Bronchial epithelial cell (primary cell): Measurements from ENCODE around the gene YIF1B. TPM values are rescaled to one million over a fixed set of nuclear protein-coding genes. Genes with fewer than 3 reads are reported as not detected.
A peak's percentile ranks its signal among the peaks of the same experiment; 100 is the strongest.

ENCODE experiments used
- DNase-seq: peaks from one replicate; pipeline ENCODE4 v3.0.0-alpha.2; 2010; ENCODE audit warnings: low read depth
- FAIRE-seq: peaks from 2 replicates; lab custom pipeline; 2011; peaks lifted over from hg19 to GRCh38; lab: Jason Lieb, UNC
- H3K27me3 ChIP-seq: 2 replicates; pipeline ENCODE4 v1.5.1; 2011; ENCODE audit warnings: low read length; ENCODE audit not compliant: control insufficient read depth, insufficient read depth
- H3K36me3 ChIP-seq: 2 replicates; pipeline ENCODE4 v1.5.1; 2011; ENCODE audit warnings: low read length; ENCODE audit not compliant: control insufficient read depth, insufficient read depth
- H3K4me3 ChIP-seq: 2 replicates; pipeline ENCODE4 v1.5.1; 2011; ENCODE audit warnings: mild to moderate bottlenecking, low read depth, low read length, control low read depth
- total RNA-seq: library from RNA; depleted of rRNA; stranded (reverse); fragments of >200 nt; gene quantifications from 2 replicates; pipeline ENCODE4 v1.2.1, GENCODE V29; 2014
- TF ChIP-seq, protein P1 (sequence below): IDR thresholded peaks from 2 replicates; pipeline ENCODE4 v1.5.1; 2011; ENCODE audit warnings: mild to moderate bottlenecking, moderate library complexity, low read length, control low read depth, inconsistent platforms; ENCODE audit not compliant: insufficient read depth, severe bottlenecking

Gene YIF1B
- total RNA-seq, 1 donor from 2014 or later, result 30.0 TPM

DNA sequence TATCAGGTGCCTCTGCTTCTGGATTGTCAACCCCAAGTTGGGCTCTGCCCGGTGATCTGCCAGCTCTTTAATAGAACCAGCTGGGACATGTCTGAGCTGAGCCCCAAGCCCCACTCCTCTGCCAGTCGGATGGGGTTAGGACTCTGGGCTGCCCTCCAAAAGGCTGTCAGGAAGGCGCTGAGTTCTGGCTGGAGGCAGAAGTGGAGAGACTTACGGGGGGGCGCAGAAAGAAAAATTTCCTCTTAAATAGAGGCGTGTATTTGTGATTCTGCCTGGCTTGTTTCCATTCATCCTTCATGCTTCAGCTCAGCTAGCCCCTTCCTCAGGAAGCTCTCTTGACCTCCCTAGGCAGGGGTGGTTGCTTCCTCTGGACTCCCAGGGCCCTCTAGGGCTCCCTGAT is 2.9 kb upstream of the YIF1B start:
- Histone ChIP-seq H3K36me3 (peaks cover 1% of the 10 kb centered on the region), H3K4me3 (peak overlapping the region; percentile 71), H3K27me3 (no peaks in the 10 kb centered on the region)
- FAIRE-seq, result no peak
- peak; percentile 73 for DNase-seq
- TF ChIP-seq, protein P1, sequence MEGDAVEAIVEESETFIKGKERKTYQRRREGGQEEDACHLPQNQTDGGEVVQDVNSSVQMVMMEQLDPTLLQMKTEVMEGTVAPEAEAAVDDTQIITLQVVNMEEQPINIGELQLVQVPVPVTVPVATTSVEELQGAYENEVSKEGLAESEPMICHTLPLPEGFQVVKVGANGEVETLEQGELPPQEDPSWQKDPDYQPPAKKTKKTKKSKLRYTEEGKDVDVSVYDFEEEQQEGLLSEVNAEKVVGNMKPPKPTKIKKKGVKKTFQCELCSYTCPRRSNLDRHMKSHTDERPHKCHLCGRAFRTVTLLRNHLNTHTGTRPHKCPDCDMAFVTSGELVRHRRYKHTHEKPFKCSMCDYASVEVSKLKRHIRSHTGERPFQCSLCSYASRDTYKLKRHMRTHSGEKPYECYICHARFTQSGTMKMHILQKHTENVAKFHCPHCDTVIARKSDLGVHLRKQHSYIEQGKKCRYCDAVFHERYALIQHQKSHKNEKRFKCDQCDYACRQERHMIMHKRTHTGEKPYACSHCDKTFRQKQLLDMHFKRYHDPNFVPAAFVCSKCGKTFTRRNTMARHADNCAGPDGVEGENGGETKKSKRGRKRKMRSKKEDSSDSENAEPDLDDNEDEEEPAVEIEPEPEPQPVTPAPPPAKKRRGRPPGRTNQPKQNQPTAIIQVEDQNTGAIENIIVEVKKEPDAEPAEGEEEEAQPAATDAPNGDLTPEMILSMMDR, result no peak

DNA sequence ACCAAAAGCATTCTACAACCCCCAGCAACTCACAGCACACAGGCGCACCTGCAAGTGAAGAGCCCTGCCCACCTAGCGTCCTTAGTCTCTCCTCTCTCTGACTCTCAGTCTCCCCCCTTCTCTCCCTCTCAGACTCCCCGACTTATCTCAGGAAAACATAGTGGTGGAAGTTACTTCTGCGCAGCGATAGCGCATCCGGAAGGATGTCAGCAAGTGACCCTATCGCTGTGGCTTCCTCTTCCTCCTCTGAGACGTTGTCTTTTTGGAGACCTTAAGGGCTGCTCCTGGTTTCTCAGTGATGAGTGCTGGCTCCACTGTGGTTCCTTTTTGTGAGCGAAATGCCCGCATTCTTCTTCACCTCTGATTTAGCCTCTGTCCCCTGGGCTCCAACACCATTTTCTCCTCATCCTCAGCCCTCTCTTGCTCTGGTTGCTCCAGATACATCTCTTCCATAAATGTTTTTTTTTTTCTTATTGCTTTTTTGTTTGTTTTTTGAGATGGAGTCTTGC is 1.4 kb upstream of the YIF1B start:
- no peak for FAIRE-seq
- no peak overlapping the region for H3K4me3 ChIP-seq

DNA sequence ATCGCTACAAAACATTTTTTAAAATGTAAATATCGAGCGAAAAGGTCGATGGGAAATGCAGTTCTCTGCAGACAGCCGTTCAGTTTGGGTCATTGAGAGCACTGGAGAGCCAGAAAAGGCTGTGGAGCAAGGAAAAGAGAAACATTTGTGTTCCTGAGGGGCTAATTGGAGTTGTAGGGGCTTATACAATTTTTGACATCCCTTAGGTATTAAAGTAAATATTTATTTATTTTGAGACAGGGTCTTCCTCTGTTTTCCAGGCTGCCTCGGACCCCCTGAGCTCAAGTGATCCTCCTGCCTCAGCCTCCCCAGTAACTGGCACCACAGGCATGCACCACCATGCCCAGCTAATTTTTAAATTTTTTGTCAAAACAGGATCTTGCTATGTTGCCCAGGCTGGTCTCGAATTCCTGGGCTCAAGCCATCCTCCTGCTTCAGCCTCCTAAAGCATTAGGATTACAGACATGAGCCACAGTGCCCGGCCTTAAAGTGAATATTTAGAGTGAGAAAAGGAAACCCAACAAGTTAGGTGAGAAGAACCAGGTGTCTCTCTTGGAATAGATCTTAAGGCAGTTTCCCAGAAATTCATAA is 825 bp upstream of the YIF1B start:
- no peak for DNase-seq
- TF ChIP-seq, protein P1, result no peak
- FAIRE-seq, result no peak
- Histone ChIP-seq H3K27me3 (no peaks in the 10 kb centered on the region), H3K4me3 (peak overlapping the region; percentile 50), H3K36me3 (peaks cover 3% of the 10 kb centered on the region)

More for the DNA sequence above, 1.4 kb upstream of the YIF1B start:
- Histone ChIP-seq H3K36me3 (peaks cover 3% of the 10 kb centered on the region), H3K27me3 (no peaks in the 10 kb centered on the region)
- DNase-seq, result no peak
- TF ChIP-seq, protein P1, result no peak

DNA sequence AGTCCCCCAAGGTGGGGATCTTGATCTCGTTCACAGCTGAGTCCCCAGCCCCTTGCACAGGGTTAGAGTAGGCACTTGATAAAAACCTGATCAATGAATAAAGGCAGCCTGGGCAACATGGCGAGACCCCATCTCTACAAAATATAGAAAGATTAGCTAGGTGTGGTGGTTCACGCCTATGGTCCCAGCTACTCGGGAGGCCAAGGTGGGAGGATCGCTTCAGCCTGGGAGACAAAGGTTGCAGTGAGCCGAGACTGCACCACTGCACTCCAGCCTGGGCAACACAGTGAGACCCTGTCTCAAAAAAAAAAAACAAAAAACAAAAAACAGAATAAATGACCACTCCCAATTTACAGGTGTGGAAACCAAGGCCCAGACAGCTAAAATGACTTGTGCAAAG is 4.8 kb downstream of the YIF1B start:
- Histone ChIP-seq H3K36me3 (peaks cover 23% of the 10 kb centered on the region), H3K27me3 (no peaks in the 10 kb centered on the region), H3K4me3 (no peak overlapping the region)
- no peak for FAIRE-seq
- DNase-seq, result no peak
- TF ChIP-seq, protein P1, result no peak

DNA sequence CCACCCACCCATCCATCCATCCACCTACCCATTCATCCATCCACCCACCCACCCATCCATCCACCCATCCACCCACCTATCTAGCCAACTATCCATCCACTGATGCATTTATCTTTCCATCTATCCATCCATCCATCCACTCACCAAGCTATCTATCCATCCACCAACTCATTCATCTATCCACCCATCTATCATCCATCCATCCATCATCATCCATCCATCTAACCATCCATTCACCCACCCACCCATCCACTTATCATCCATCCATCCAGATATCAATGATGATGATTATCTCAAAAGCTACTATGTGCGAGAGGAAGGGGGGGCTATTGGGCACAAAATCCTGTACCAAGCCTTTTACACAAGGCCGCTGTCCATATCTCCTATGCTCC is 5.5 kb downstream of the YIF1B start:
- DNase-seq, result no peak
- no peak for FAIRE-seq
- TF ChIP-seq, protein P1, result no peak
- no peaks in the 10 kb centered on the region for H3K27me3 ChIP-seq
- H3K36me3 ChIP-seq, result peaks cover 23% of the 10 kb centered on the region
- H3K4me3 ChIP-seq, result no peak overlapping the region
